Activated CD4-positive, alpha-beta T cell treated with anti-CD3 and anti-CD28 coated beads for 48 hours (primary cell): ENCODE results near the gene FNBP1.
A peak's percentile ranks its signal among the peaks of the same experiment; 100 is the strongest.
"Not testable (repeated sequence)": the region's sequence is repeated elsewhere in the genome, so short reads cannot be mapped to it uniquely, and the experiment has no call there.

ENCODE experiments used
- DNase-seq: peaks from one replicate; pipeline ENCODE4 v3.0.0-alpha.2; 2020

Gene FNBP1

GRCh38 chr9:129989740-129990139 lies 53.2 kb downstream of the FNBP1 start:
- no peak for DNase-seq

DNA sequence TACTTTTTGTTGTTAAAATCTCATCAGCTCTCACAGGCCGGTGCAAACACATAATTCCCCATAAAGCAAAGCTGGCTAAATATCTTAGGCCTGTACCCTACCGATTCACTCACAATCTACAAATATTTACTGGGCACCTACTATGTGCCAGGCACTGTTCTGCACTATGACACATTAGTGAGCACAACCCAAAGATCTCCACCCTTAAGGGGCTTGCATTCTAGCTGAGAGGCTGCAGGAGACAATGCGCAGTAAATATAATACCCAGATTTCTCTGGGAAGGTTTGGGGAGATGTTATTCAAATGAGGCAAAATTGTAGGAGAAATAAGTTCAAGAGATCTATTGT lies 53.7 kb downstream of the FNBP1 start:
- no peak for DNase-seq

GRCh38 chr9:129988607-129989361 lies 54.2 kb downstream of the FNBP1 start:
- DNase-seq, result peak; percentile 35

GRCh38 chr9:129987941-129988340 lies 55.0 kb downstream of the FNBP1 start:
- DNase-seq, result no peak

GRCh38 chr9:129987047-129987446 lies 55.9 kb downstream of the FNBP1 start:
- DNase-seq, result peak; percentile 56

- not testable (repeated sequence) for DNase-seq
Measured at GRCh38 chr9:129984589-129984988, 58.4 kb downstream of the FNBP1 start.

GRCh38 chr9:129983891-129984290 lies 59.1 kb downstream of the FNBP1 start:
- no peak for DNase-seq

DNA sequence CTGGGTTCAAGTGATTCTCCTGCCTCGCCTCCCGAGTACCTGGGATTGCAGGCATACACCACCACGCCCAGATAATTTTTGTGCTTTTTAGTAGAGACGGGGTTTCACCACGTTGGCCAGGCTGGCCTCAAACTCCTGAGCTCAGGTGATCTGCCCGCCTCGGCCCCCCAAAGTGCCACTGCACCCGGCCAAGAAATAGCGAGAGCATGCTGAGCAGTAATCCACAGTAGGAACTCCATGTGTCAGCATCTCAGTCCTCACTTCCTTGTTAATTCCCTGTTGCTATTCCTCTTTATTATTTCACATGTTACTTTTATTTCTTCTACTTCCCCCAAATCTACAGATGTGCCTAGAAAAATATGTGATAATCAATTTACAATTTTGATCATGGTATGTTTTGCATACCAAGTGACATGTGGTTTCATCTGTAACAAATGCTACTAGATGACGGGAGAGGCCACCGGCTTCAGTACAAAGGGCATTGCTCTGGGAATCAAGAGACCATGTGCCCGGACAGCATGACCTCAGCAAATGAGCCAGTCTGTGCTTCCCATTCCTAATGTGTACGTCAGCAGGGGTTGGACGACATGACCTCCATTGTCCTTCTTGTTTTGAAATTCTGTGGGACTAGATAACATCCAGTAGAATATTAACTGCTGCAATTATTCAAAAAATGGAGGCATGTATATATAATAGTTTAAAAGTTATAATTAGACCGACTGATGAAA lies 61.6 kb downstream of the FNBP1 start:
- DNase-seq, result no peak

DNA sequence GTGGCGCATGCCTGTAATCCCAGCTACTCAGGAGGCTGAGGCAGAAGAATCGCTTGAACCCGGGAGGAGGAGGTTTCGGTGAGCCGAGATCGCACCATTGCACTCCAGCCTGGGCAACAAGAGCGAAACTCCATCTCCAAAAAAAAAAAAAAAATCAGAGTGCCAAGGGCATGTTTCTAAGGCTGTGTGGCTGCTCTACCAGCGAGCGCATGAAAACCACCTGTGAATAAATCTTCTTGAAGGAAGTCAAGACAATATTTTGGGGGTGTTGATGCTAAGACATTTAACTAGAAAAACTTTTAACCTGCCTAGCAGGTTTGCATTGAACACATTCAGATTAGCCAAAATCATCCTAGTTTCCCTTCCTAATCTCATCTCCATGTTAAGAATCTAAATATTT lies 62.8 kb downstream of the FNBP1 start:
- DNase-seq, result not testable (repeated sequence)

GRCh38 chr9:129979071-129979745 lies 63.8 kb downstream of the FNBP1 start:
- no peak for DNase-seq

GRCh38 chr9:129972816-129973215 lies 70.2 kb downstream of the FNBP1 start:
- DNase-seq, result no peak

DNA sequence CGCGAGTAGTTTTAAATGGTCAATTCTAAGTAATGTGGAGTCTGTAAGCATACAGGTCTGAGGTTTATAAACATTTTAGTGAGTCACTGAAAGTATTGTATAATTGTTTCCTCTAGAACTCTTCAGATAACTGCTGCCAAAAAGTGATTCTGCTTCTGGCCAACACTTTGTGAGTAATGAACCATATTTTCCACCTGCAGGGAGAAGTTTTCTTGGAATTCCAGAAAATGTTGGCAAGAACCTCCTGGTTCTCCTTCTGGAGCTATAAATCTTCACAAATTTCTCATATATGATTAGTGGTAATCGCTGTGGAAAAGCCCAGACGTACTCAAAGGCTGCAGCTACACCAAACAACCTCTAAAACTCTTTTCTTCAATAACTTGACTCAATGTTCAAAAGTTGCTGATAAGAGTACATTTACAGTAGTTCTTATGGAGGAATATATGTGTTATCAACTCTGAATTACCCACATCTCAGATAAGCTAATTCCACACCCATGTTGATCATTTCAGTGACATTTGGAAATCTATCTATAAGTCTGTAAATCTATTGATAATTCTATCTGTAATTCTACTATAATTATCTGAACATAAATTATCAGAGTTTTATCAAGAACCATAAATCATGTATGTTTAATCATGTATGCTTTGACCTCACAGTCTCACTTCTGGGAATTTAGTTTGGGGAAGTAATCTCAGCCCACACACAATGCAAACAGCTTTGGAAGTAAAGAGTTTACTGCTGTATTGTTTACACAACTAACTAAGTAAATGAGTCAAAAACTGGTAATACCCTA lies 74.1 kb downstream of the FNBP1 start:
- no peak for DNase-seq

DNA sequence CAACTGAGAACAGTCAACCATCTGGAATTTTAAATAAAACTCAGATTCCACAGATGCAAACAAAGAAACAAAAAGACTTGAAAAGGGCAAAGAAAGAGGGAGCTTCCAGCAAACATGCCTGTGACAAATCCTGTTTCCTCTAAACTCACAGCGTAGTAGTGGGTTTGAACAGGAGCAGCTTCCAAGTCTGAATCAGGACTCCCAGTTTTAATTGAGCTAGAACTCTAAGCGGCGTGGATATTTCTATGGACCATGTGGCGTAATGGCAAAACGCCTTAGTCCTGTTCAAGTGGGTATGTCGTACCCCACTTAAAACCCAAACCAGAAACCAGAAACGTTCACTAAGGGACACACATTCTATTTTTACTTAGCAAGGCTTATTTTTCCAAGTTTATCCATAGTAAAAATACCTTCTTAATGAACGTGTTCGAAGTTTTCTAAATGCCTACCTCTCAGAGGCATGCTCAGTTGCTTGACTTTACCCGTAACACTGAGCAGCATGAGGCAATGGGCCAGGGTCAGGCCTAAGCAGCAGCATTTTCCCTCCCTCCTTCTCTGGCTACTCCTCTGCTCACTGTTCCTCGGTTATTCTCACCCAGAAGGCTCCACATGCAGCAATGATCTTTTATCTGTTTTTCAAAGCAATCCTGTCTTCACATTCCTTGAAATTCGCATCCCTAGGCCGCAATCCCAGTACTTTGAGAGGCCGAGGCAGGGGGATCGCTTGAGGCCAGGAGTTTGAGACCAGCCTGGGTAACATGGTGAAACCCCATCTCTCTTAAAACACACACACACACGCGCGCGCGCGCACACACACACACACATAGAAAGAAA lies 77.9 kb downstream of the FNBP1 start:
- DNase-seq, result no peak

- DNase-seq, result peak; percentile 81
Measured at GRCh38 chr9:129962889-129963703, 79.9 kb downstream of the FNBP1 start.

GRCh38 chr9:129962451-129962864 lies 80.5 kb downstream of the FNBP1 start:
- no peak for DNase-seq

GRCh38 chr9:129958796-129959195 lies 84.2 kb downstream of the FNBP1 start:
- no peak for DNase-seq

GRCh38 chr9:129954868-129955550 lies 88.0 kb downstream of the FNBP1 start:
- no peak for DNase-seq

GRCh38 chr9:129953736-129954135 lies 89.3 kb downstream of the FNBP1 start:
- no peak for DNase-seq

- DNase-seq, result no peak
Measured at GRCh38 chr9:129952337-129952736, 90.7 kb downstream of the FNBP1 start.

DNA sequence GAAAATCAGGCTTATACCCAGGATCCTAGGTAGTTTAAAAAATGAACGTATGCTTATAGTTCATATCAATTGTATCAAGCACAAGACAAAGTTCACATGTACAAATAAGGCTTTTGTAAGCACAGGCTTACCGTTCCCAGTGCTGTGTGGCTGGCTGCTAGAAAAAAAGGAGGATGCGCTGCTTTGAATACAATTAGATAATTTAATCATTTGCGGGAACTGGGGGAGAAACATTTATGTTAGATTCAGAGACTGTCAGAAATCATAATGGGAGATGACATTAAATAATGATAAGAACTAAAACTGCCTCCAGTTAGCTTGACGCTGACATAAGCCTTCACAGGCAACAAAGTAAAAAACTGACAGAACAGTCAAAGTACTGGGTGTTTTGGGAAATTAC lies 93.2 kb downstream of the FNBP1 start:
- DNase-seq, result no peak

DNA sequence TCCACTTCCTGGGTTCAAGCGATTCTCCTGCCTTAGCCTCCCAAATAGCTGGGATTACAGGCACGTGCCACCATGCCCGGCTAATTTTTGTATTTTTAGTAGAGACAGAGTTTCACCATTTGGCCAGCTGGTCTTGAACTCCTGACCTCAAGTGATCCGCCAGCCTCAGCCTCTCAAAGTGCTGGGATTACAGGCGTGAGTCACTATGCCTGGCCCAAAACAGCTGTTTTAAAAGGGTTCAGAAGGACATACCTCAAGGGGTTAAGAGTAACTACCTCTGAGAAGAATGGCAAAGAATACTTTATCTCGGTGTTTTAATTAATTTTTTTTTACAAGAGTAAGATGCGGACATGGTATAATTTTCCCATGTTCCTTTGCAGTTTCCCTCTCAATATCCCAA lies 94.4 kb downstream of the FNBP1 start:
- DNase-seq, result not testable (repeated sequence)
